ENCODE results near the gene GALR2.

GALR2 gene

GRCh38 chr17:76080768-76081287, 6.2 kb downstream of the GALR2 start:
- DNase-seq: no peak

DNA sequence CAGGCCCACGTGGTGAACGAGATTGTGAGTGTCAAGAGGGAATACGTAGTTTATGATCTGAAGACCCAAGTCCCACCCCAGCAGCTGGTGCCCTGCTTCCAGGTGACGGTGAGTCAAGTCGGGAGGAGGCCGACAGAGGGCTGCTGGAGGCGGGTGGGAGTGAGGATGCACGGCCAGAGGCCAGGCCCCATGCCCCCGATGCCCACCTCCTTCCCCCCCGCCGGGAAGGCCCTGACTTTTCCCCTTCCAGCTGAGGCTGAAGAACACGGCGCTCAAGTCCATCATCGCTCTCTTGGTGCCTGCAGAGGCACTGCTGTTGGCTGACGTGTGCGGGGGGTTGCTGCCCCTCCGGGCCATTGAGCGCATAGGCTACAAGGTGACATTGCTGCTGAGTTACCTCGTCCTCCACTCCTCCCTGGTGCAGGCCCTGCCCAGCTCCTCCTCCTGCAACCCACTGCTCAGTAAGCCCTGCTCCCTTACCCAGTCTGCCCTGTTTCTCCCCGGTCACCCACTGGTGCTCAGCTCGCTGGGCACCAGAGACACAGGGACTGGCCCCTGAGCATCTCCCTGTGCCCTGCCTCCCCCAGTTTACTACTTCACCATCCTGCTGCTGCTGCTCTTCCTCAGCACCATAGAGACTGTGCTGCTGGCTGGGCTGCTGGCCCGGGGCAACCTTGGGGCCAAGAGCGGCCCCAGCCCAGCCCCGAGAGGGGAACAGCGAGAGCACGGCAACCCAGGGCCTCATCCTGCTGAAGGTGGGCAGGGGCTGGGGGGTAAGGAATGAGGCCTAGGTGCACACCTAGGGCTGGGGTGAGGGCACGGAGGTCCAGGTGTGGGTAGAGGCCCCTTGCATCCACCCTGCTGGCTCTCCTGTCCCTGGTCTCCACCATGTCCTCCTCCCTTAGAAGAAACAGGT, 7.0 kb downstream of the GALR2 start:
- no peak for DNase-seq

- no peak for DNase-seq
These were observed 8.0 kb downstream of the GALR2 start for GRCh38 chr17:76082326-76083251.

DNA sequence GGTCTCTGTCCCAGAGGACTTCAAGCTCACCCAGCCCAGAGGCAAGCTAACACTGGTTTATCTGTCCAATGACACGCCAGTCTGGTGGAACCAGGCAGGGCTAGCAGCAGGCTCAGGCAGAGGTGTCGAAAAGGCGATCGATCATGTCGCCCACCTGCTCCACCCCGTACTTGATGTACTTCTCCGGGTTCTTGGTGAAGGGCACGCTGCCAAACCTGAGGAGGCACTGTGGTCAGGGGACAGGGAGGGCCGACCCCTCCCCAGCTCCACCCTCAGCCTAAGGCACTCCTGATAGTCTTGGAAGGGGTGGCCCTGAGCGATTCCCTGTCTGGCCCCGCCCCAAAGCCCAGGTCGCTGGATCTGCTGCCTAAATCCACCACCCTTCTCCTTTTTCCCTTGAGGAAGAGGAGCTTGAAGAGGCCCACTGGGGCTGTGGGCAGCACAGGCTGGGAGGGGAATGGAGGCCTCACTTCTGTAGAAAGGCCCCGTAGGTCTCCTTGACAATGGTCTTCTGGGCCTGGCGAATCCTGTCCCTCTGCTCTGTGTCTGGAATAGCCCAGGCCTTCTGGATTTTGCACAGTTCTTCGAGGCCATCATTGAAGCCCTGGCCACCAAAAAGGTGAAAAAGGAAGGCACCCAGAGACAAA, 9.1 kb downstream of the GALR2 start:
- DNase-seq: no peak

DNA sequence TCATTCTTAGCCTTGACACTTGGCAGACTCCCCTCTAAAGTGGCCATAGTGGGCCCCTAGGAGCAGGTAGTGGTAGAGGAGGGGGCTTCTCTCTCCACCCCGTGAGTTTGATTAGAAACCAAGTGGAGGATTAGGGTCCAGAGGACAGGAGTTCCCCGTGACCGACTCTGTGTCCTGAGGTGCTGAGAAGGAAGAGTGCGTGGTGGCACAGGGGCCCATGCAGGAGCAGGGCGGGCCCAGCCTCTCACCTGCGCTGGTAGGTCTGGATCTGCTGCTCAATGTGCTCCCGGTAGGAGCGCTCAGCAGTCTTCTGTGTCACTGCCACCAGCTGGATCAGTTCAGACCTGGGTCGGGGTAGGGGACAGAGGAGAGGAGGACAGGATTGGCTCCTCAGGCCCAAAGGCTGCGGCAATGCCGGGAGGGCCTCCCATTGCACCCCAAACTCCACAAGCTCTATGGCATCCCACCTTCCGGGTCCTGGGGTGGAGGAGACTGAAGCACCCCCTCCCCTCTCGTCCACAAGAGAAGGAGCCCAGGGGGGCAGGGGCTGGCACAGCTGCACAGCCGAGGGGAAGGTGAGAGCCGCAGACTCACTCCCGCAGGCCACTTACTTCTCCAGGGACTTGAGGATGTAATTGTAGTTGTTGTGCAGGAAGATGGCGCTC, 10.6 kb downstream of the GALR2 start:
- DNase-seq: no peak

DNA sequence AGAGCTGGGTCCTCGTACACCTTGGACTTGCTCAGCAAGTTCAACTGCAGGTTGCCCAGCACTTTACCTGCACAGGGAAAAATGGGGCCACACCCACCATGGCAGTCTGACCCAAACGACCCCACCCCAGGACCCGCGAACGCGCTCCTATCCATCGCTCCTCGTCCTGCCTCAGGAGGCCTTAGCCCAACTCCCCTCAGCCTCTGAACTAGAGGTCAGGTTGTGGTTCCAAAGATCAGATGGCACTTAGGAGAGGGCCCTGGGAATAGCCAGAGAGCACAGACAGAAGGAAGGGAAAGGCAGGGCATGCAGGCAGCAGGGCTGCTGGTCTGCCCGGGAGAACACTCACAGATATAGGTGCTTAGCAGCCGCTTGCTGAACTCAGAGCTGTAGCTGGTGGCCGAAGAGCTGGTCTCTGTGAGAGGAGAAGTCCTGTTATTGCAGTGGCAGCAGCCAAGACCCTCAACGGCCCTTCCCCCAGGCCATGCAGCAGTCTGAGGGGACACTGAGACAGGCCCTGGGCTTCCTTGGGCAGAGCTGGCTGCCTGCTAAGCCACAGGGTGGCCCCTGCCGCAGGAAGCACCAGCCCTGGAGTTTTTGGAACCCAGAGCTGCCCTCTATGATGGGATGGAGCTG, 11.3 kb downstream of the GALR2 start:
- no peak for DNase-seq

GRCh38 chr17:76086384-76086783, 11.8 kb downstream of the GALR2 start:
- no peak for DNase-seq

DNA sequence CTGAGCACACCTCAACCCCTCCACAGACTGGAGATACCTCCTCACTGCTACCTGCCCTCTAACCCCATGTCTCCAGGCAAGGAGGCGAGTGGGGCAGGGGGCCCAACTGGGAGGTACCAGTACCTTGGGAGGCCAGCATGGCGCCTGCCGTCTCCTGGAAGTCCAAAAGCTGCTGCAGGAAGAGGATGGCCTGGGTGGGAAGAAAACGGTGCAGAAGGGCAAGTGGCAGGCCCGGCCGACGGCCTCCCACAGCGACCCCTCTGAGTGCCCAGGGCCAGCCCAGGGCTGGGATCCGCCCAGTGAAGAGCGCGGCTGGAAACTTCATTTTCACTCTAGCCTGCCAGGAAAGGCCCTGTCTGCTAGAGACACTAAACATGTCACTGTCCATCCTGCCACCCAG, 12.9 kb downstream of the GALR2 start:
- no peak for DNase-seq

DNA sequence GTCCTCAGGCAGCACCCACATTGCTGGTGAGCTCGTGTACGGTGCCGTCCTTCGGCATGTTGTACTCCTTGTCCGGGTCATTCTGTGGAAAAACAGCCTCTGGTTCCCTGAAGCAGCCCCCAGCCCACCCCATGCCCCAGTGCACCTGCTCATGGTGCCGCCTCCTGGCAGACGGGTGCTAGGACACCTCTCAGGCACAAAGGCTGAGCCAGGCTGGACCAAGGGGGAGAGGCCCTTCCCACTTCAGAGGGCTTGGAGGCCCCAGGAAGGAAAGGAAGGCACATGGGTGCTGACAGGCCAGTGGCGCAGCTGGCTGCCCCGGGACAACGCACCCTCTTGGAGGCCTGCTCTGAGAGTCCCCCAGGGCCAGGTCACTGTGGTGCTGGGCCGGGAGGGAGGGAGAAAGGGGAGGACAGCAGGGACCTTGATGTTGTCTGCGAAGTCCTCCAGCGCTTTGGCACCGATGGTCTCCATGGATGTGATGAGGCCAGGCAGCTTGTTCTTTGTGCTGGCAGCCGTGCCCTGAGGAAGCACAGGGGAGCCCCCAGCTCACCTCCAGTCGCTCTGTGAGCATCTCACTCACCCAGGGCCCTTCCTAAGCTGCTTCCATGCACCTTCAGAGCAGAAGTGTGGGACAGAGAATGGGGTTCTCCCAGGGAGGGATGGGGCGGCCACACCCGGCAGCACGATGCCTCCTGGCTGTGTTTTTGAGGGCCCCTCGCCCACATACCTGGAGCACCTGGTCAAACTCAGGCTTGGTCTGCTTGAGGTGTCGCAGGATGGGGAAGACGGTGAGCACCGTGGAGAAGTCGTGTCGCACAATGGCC, 13.7 kb downstream of the GALR2 start:
- no peak for DNase-seq

- DNase-seq: no peak
These were observed 14.4 kb downstream of the GALR2 start for GRCh38 chr17:76088868-76089576.

GRCh38 chr17:76089680-76090516, 15.3 kb downstream of the GALR2 start:
- no peak for DNase-seq

DNA sequence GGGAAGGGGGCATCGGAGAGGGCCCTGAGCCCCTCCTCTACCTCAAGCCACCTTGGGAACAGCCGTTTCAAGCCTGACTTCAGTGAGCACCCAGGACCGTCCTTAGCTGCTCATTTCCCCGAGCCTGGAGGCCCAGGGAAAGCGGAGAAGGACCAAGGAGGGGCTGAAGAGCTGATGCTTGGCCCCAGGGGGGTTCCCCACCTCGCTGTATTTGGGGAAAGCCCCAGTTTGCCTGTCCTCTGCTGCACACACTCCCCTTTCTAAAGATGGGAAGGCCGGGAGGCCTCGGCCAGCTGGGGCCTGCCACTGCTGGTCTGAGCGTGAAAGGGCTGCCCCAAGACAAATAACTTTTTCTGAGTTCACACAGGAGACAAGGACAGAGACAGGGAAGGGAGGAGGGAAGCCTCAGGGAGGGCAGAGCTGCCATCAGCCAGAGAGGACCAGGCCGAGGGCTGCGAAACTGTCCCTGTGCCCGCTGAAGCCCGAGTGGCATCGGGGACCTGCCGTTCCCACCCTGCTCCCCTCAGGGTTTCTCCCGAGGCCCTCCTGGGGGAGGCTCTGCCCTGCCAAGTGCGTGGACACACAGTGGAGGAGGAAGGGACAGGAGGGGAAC, 16.0 kb downstream of the GALR2 start:
- DNase-seq: no peak

DNA sequence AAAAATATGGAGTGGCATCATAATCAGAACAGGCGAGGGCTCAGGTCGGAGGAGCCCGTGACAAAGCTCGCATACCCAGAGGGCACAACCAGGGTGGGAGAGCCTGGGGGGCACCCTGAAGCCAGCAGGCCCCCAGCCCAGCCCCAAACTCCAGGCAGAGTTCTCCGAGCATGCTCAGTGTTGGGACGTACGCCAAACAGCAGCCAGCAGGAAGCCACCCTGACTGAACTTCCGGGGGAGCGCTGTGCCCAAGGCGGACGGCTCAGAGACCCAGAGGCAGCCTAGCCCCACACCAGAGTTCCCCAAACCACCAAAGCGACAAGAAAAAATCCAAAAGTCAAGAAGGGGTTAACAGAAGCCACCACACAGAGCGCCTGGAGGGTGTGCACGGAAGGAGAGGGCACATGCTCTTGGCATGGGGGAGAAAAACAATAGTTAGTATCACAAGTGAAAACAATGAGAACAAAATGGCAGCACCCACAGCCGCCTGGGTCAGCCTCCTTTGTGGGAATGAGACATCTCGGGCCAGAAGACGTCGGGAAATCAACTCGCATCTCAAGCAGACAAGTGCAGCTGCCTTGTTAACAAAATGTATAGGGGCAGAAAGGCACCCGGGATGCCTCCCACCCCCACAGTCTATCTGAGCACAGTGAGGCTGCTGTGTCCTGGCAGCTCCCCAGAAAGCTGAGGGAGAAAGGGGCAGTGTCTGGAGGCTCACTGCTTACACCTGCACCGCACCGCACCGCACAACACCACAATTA, 17.1 kb downstream of the GALR2 start:
- no peak for DNase-seq

DNA sequence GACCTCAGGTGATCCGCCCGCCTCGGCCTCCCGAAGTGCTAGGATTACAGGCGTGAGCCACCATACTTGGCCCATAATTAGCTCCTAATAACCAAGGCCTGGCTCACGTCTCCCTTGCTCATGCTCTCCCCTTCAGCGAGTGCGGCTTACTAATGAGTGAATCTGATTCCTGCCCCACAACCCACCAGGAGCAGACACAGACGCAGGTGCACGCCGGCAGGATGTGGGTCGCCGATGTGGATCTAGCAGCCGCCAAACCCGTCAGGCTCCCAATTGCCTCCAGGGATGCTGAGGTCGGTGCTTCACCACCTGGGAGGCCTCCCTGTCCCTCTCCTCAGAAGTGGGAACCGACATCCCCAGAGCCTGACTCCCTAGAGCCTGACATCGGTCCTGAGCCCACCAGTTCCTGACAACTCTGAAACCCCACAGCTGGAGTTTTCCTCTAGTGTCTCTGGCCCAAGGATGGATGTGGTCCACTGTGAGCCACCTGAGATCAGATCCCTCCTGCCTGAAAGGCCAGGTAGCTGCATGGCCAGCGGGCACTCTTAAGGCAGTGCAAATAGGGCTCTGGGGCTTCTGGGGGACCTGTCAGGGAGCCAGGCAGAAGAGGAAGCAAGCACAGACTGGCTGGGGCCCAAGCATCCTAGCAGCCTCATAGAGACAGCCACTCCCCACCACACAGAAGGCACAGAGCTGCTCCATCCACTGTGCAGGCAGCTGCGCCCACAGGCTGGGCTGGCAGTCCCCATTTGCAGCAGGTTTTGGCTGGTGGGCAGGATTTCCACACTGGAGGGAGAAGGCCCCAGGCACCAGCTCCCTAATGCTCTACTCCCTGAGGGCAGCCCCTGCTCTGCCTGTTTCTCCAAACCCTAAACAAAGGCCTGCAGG, 18.2 kb downstream of the GALR2 start:
- DNase-seq: no peak

DNA sequence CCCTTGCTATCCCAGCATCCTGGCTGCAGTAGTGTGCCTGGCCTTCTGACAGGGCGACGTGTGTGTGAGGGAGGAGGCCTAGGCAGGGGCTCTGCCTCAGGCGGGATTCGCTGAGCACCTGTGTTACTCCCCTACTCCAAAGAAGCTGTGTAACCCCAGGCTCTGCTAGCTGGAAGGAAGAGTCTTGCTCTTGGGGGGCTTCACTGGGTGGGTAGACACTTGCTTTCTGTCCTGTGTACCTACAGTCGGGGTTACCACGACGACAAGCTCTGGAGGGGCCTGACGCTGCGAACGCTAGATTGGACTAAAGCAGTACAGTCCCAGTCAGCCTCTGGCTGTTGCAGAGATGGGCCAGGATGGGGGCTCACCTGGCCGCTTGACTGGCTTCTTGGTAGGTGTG, 19.5 kb downstream of the GALR2 start:
- DNase-seq: no peak

DNA sequence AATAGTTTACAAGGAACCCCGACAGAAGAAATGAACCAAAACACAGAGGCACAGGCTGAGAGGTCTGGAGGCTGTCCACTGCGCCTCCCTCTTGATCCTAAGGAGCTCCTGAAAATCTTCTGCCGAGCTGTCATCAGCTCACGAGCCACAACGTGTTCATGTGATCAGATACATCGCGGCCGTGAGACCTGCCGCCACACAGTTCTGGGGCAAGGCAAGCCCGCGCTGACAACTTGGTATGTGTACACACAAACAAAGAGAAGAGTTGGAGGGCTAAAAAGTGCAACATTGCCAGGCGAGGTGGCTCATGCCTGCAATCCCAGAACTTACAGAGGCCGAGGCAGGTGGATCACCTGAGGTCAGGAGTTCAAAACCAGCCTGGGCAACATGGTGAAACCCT, 21.4 kb downstream of the GALR2 start:
- no peak for DNase-seq

DNA sequence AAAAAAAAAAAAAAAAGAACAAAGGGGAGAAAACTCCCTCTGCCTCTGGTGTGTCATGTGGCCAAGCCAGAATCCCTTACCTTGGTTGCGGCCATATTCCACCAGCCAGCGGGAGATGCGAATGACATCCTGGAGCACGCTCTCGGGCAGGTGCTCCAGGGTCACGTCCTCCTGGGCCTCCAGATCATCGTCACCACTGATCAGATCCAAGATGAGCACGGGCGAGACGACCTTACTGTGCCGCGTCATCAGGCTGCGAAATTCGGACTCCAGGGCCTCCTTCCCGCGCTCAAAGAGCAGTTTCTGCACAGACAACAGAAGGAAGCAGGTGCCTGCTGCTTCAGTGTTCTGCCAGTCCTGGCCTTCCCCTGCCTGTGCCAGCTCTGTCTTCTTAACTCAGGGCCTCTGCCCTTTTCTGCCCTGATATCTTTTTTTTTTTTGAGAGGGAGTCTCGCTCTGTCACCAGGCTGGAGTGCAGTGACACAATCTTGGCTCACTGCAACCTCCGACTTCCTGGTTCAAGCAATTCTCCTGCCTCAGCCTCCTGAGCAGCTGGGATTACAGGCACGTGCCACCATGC, 23.2 kb downstream of the GALR2 start:
- no peak for DNase-seq
